ENCODE measurements around the gene HS2ST1. TPM values are rescaled to one million over a fixed set of nuclear protein-coding genes. Genes with fewer than 3 reads are reported as not detected.

The HS2ST1 gene
- total RNA-seq, 1 experiment from 2014 or later = 30.1 TPM

- ATAC-seq (no peak), DNase-seq (ENCODE audit: low read depth, low spot score) (no peak)
- POLR2A ChIA-PET = no interaction called here
- Histone ChIP-seq H3K9me3 (ENCODE audit: control insufficient read depth in 1 of 2, insufficient read depth in 1 of 2, low read depth in 1 of 2, low read length in 2 of 2) (no peaks in the 10 kb centered on the region), H3K36me3 (ENCODE audit: control insufficient read depth in 1 of 2, insufficient read depth in 2 of 2, low read length in 2 of 2) (no peaks in the 10 kb centered on the region), H3K4me2 (ENCODE audit: low read length) (no peak overlapping the region), H3K4me3 (replicated peaks in 1 of 2; ENCODE audit: low read depth in 1 of 2, low read length in 2 of 2) (no peak overlapping the region), H4K20me1 (ENCODE audit: insufficient read depth) (no peaks in the 10 kb centered on the region), H3K79me2 (ENCODE audit: insufficient read depth, low read length) (no peaks in the 10 kb centered on the region), H3K27me3 (ENCODE audit: insufficient read depth, low read length) (no peaks in the 10 kb centered on the region), H2AFZ (ENCODE audit: low read depth, low read length, poor library complexity, severe bottlenecking) (no peak overlapping the region), H3K27ac (ENCODE audit: low read depth, low read length) (no peak overlapping the region), H3K9me2 (ENCODE audit: insufficient read depth) (no peaks in the 10 kb centered on the region), H3K4me1 (ENCODE audit: control insufficient read depth in 1 of 2, insufficient read depth in 2 of 2, low read length in 2 of 2) (no peaks in the 10 kb centered on the region), H3K9ac (ENCODE audit: low read length) (no peak overlapping the region)
- RAD21 ChIA-PET (ENCODE audit: low non-redundant PET in 1 of 2, low total read pairs in 2 of 2, uncharacterized antibody in 2 of 2, unreplicated experiment in 2 of 2) = no interaction called here
- no TSS peak for BruUV-seq (replicated peaks)
- intact Hi-C loops (cut with micrococcal nuclease) = no loop called here
- no peak for TF ChIP-seq CTCF (IDR thresholded peaks at IDR 0.05 in 2 of 3, conservative IDR thresholded peaks at IDR 0.05 in 1 of 3; ENCODE audit: borderline replicate concordance in 1 of 3, insufficient read depth in 1 of 3, low read depth in 2 of 3, low read length in 2 of 3)
- TF ChIP-seq ZBTB33 (IDR thresholded peaks at IDR 0.05; ENCODE audit: extremely low read depth, insufficient replicate concordance, low read length) = no peak
- no peak for TF ChIP-seq CEBPB (IDR thresholded peaks at IDR 0.05; ENCODE audit: low read depth)
- no peak for TF ChIP-seq ZNF274 (IDR thresholded peaks at IDR 0.05; ENCODE audit: low read depth, low read length)
- TF ChIP-seq, protein P1, sequence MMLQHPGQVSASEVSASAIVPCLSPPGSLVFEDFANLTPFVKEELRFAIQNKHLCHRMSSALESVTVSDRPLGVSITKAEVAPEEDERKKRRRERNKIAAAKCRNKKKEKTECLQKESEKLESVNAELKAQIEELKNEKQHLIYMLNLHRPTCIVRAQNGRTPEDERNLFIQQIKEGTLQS (IDR thresholded peaks at IDR 0.05) = no peak
- TF ChIP-seq MAX (IDR thresholded peaks at IDR 0.05) = no peak
- no peak for TF ChIP-seq EGR1 (IDR thresholded peaks at IDR 0.05; ENCODE audit: low read depth)
- no peak for TF ChIP-seq ZFX (IDR thresholded peaks at IDR 0.05)
- CTCF ChIA-PET = no interaction called here
These were observed 209.2 kb downstream of the HS2ST1 start for GRCh38 chr1:87123610-87124009.

All from HCT116 (cell line).